GM12878 (cell line): ENCODE results near the gene FLACC1. TPM values are rescaled to one million over a fixed set of nuclear protein-coding genes. Genes with fewer than 3 reads are reported as not detected.
A peak's percentile ranks its signal among the peaks of the same experiment; 100 is the strongest.

Source experiments
- ATAC-seq: fragments of 200-7000 bp; cut with Tn5 transposase; 3 replicates; pipeline ENCODE4 v1.9.1; 2020; ENCODE audit warnings: mild to moderate bottlenecking, moderate library complexity
- BruUV-seq: library from RNA; stranded (reverse); fragments of 400-500 nt; replicated peaks from 2 replicates; lab custom pipeline; 2021; lab: Mats Ljungman, UMichigan
- CTCF ChIA-PET: fragments of 300-600 bp; sonication (Branson Sonifier 250); formaldehyde crosslinking; extraction: SDS; loops from one replicate; lab custom pipeline; 2021; ENCODE audit warnings: inconsistent platforms; lab: Yijun Ruan, JAX
- POLR2A ChIA-PET: fragments of 350-600 bp; formaldehyde crosslinking; extraction: SDS; loops from one replicate; lab custom pipeline; 2021; ENCODE audit warnings: inconsistent platforms; lab: Charles Lee
- RAD21 ChIA-PET: fragments of 300-600 bp; sonication (Branson Sonifier 250); formaldehyde crosslinking; loops from one replicate; lab custom pipeline; 2023; ENCODE audit warnings: antibody characterized with exemption; ENCODE audit not compliant: unreplicated experiment; lab: Charles Lee
- SMC1A ChIA-PET: fragments of 300-600 bp; sonication (Branson Sonifier 250); formaldehyde crosslinking; loops from one replicate; lab custom pipeline; 2023; ENCODE audit not compliant: unreplicated experiment, uncharacterized antibody; lab: Charles Lee
- DNase-seq: peaks from one replicate; pipeline ENCODE4 v3.0.0-alpha.2; 2011; ENCODE audit warnings: low read depth, low spot score
- FAIRE-seq: peaks from 3 replicates; lab custom pipeline; 2011; peaks lifted over from hg19 to GRCh38; lab: Jason Lieb, UNC
- H2AFZ ChIP-seq: 2 replicates; pipeline ENCODE4 v1.6.0; 2011; ENCODE audit warnings: low read depth, low read length, control low read depth; ENCODE audit not compliant: control insufficient read depth
- H3K27ac ChIP-seq: 2 replicates; pipeline ENCODE4 v1.5.1; 2011; ENCODE audit warnings: control low read depth; ENCODE audit not compliant: control insufficient read depth, insufficient read depth
- H3K27me3 ChIP-seq, 2 experiments: replicated peaks in 1 of 2; 2 replicates each; pipeline versions ENCODE4 v1.6.0 to v1.6.1; 2011; ENCODE audit warnings: low read length in 1 of 2; ENCODE audit not compliant: control insufficient read depth in 2 of 2, insufficient read depth in 2 of 2
- H3K36me3 ChIP-seq, 2 experiments: 2 replicates each; pipeline ENCODE4 v1.5.1; 2011; ENCODE audit warnings: low read length in 1 of 2; ENCODE audit not compliant: control insufficient read depth in 2 of 2, insufficient read depth in 2 of 2
- H3K4me1 ChIP-seq: 2 replicates; pipeline ENCODE4 v1.6.1; 2011; ENCODE audit warnings: mild to moderate bottlenecking, low read length, moderate library complexity, mixed read lengths; ENCODE audit not compliant: control insufficient read depth, insufficient read depth
- H3K4me2 ChIP-seq: 2 replicates; pipeline ENCODE4 v1.6.0; 2011; ENCODE audit warnings: control low read depth; ENCODE audit not compliant: control insufficient read depth, insufficient read depth
- H3K4me3 ChIP-seq: fragments of 200-600 bp; sonication (generic); 2 replicates; pipeline ENCODE4 v1.5.1; 2016
- H3K79me2 ChIP-seq: 2 replicates; pipeline ENCODE4 v1.6.0; 2011; ENCODE audit warnings: low read length; ENCODE audit not compliant: control insufficient read depth, insufficient read depth
- H3K9ac ChIP-seq: 2 replicates; pipeline ENCODE4 v1.8.0; 2011; ENCODE audit warnings: low read length, control low read depth, mixed read lengths; ENCODE audit not compliant: control insufficient read depth, insufficient read depth
- H3K9me3 ChIP-seq: replicated peaks from 3 replicates; pipeline ENCODE4 v1.5.1; 2011; ENCODE audit warnings: mild to moderate bottlenecking, low read length; ENCODE audit not compliant: control insufficient read depth, insufficient read depth
- H4K20me1 ChIP-seq: 2 replicates; pipeline ENCODE4 v1.6.0; 2011; ENCODE audit not compliant: control insufficient read depth, insufficient read depth
- CTCF ChIP-seq, 3 experiments: IDR thresholded peaks in 2 of 3; conservative IDR thresholded peaks in 1 of 3; 2 replicates each; pipeline ENCODE4 v1.5.1; 2011; ENCODE audit warnings: low read depth in 3 of 3, low read length in 3 of 3, mild to moderate bottlenecking in 3 of 3, control low read depth in 2 of 3, moderate library complexity in 2 of 3, inconsistent platforms in 1 of 3, mixed read lengths in 1 of 3; ENCODE audit not compliant: control insufficient read depth in 2 of 3, insufficient read depth in 1 of 3; ENCODE audit errors: extremely low read depth in 1 of 3
- SMC3 ChIP-seq: IDR thresholded peaks from 2 replicates; pipeline ENCODE4 v1.6.1; 2011; ENCODE audit warnings: low read length, improper control_type of control experiment, borderline replicate concordance
- WGBS: methylation state at CpG from one replicate; pipeline ENCODE4 v1.1.6; 2016; ENCODE audit warnings: low lambda C conversion rate; ENCODE audit not compliant: insufficient replicate concordance, insufficient coverage; ENCODE audit errors: missing lambda C conversion rate; 5-methylcytosine and 5-hydroxymethylcytosine counted together
- in situ Hi-C: fragments of 300-500 bp; cut with MboI; formaldehyde crosslinking; loops from 9 replicates; pipeline ENCODE4 v1.14.3; 2018; ENCODE audit warnings: mixed read lengths
- intact Hi-C: fragments of 100-400 bp; cut with micrococcal nuclease; formaldehyde crosslinking; loops from one replicate; pipeline ENCODE4 v1.14.2; 2022; ENCODE audit not compliant: unreplicated experiment
- polyA plus RNA-seq, 11 experiments: library from polyadenylated mRNA; depleted of rRNA in 4 of 11; unstranded in 6 of 11; stranded (reverse) in 5 of 11; fragments of >200 nt; fragmentation: Nextera tagmentation in 4 of 11; fragmentation: Illumina TruSeq in 1 of 11; extraction: Ambion mirVana in 4 of 11; extraction: Trizol in 1 of 11; gene quantifications; 1 replicate in 1 of 11; 2 replicates in 10 of 11; pipeline versions ENCODE4 v1.2.1 to v1.2.3, GENCODE V29; 2011 to 2016; ENCODE audit warnings: inconsistent platforms in 2 of 11, missing spikeins in 2 of 11, low read depth in 1 of 11
- total RNA-seq, 4 experiments: library from RNA; depleted of rRNA in 3 of 4; stranded (reverse); fragments of >200 nt in 3 of 4; fragmentation: Illumina TruSeq in 1 of 4; extraction: Trizol in 1 of 4; gene quantifications; 2 replicates each; pipeline versions ENCODE4 v1.2.1 to v1.2.3, GENCODE V29; 2013 to 2021

FLACC1 gene
- total and polyA plus RNA-seq, 10 of the 15 experiments (the other 5 are each of a cell fraction or from before 2014, with no cell fraction given) = 0.08 to 0.54 (median 0.30) TPM; not detected in 2

- H4K20me1 ChIP-seq = no peaks in the 10 kb centered on the region
These were observed 86.7 kb downstream of the FLACC1 start for GRCh38 chr2:201270293-201271001.

More at GRCh38 chr2:201270293-201271001, 86.7 kb downstream of the FLACC1 start:
- Histone ChIP-seq H3K4me2 (no peak overlapping the region), H3K27me3 (no peaks in the 10 kb centered on the region), H3K79me2 (no peaks in the 10 kb centered on the region), H3K9me3 (no peaks in the 10 kb centered on the region), H3K4me3 (no peak overlapping the region), H3K4me1 (no peaks in the 10 kb centered on the region), H3K27ac (no peak overlapping the region)
- ChIA-PET SMC1A (interaction anchor here (1.1 to 1.7 kb wide), 4 partner anchors 9 to 34 kb away, joined by 3 to 5 read pairs (median 4); no protein-coding TSS in a partner anchor), CTCF (interaction anchor here (1.1 kb wide), 2 partner anchors 60 to 94 kb away, joined by 3 read pairs; no protein-coding TSS in a partner anchor)
- in situ Hi-C loops = no loop called here
- 81% methylated on average over 9 of the region's 9 CpGs for WGBS
- DNase-seq = no peak
- ATAC-seq = peak; percentile 23; the same call in 2 of the 3 replicates
- intact Hi-C loops = no loop called here
- TF ChIP-seq CTCF (IDR thresholded peaks at IDR 0.05 in 2 of 3, conservative IDR thresholded peaks at IDR 0.05 in 1 of 3; ENCODE audit: control insufficient read depth in 2 of 3, extremely low read depth in 1 of 3, insufficient read depth in 1 of 3, low read depth in 3 of 3, low read length in 3 of 3) (0 out of 6 replicates have a peak, but pooled peaks of 1 of the 3 experiments have one; percentile 7), SMC3 (no peak)
- TF ChIP-seq, all 136 proteins: peak for 1
- no peak for FAIRE-seq
- Histone ChIP-seq H3K36me3 (peaks cover 2 to 15% of the 10 kb centered on the region in 2 experiments), H2AFZ (no peak overlapping the region), H3K9ac (no peak overlapping the region)
- RAD21 ChIA-PET = interaction anchor here (0.7 kb wide), 1 partner anchor 9 kb away, joined by 3 read pairs; no protein-coding TSS in a partner anchor
- POLR2A ChIA-PET = no interaction called here
- no TSS peak for BruUV-seq
